D721Med (cell line): ENCODE data around the gene MACIR.

ENCODE experiments used
- DNase-seq: peaks from one replicate; pipeline ENCODE4 v3.0.0; 2011; ENCODE audit warnings: low spot score; ENCODE audit not compliant: insufficient read length
- FAIRE-seq: peaks from 2 replicates; lab custom pipeline; 2011; peaks lifted over from hg19 to GRCh38; lab: Jason Lieb, UNC
- CTCF ChIP-seq: IDR thresholded peaks from 2 replicates; pipeline ENCODE4 v1.5.1; 2012; ENCODE audit warnings: mild to moderate bottlenecking, control low read depth; ENCODE audit not compliant: insufficient read depth; ENCODE audit errors: missing control alignments

MACIR gene

GRCh38 chr5:103245761-103246160, 12.8 kb upstream of the MACIR start:
- FAIRE-seq (no peak), DNase-seq (no peak)
- TF ChIP-seq CTCF: no peak

- DNase-seq: no peak
- no peak for FAIRE-seq
- no peak for TF ChIP-seq CTCF
Measured at GRCh38 chr5:103247118-103247517, 11.4 kb upstream of the MACIR start.

GRCh38 chr5:103249068-103249467, 9.5 kb upstream of the MACIR start:
- no peak for TF ChIP-seq CTCF
- no peak for FAIRE-seq
- DNase-seq: no peak

- no peak for FAIRE-seq
- TF ChIP-seq CTCF: no peak
- no peak for DNase-seq
Measured at GRCh38 chr5:103254921-103255320, 3.6 kb upstream of the MACIR start.

GRCh38 chr5:103255691-103256090, 2.9 kb upstream of the MACIR start:
- DNase-seq (no peak), FAIRE-seq (no peak)
- TF ChIP-seq CTCF: no peak

GRCh38 chr5:103256178-103256577, 2.4 kb upstream of the MACIR start:
- FAIRE-seq: no peak
- DNase-seq: no peak
- TF ChIP-seq CTCF: peak; percentile 16

- TF ChIP-seq CTCF: no peak
- DNase-seq (no peak), FAIRE-seq (no peak)
Measured at GRCh38 chr5:103258957-103259704, 568 bp downstream of the MACIR start.
